ENCODE measurements around the gene PLG.

The PLG gene

GRCh38 chr6:160788806-160789205, 86.8 kb downstream of the PLG start:
- no peaks in the 10 kb centered on the region for H3K4me1 ChIP-seq (ENCODE audit: control insufficient read depth, insufficient read depth, low read length)
- ChIA-PET CTCF (no interaction called here), POLR2A (no interaction called here)
- TF ChIP-seq ZNF654 (tag by site-specific recombination; IDR thresholded peaks at IDR 0.05; ENCODE audit: low read depth) (no peak), ZNF292 (tag by site-specific recombination; IDR thresholded peaks at IDR 0.05; ENCODE audit: borderline replicate concordance, low read depth) (no peak), ZNF792 (tag by site-specific recombination; IDR thresholded peaks at IDR 0.05) (no peak), ZFP41 (tag by site-specific recombination; IDR thresholded peaks at IDR 0.05; ENCODE audit: borderline replicate concordance) (no peak), ZNF433 (tag by site-specific recombination; IDR thresholded peaks at IDR 0.05; ENCODE audit: low read depth) (no peak), ZNF223 (tag by site-specific recombination; IDR thresholded peaks at IDR 0.05) (no peak), ZNF37A (tag by site-specific recombination; IDR thresholded peaks at IDR 0.05) (no peak), ZNF366 (tag by site-specific recombination; conservative IDR thresholded peaks at IDR 0.05) (no peak), ZFP3 (tag by site-specific recombination; IDR thresholded peaks at IDR 0.05; ENCODE audit: low read depth) (no peak), ZNF2 (tag by site-specific recombination; IDR thresholded peaks at IDR 0.05) (no peak)
- no peak overlapping the region for H3K27ac ChIP-seq (ENCODE audit: extremely low read depth, low read depth, low read length)
- no peaks in the 10 kb centered on the region for H3K36me3 ChIP-seq (ENCODE audit: control insufficient read depth in 2 of 2, insufficient read depth in 1 of 2, low read length in 2 of 2)
- no peak overlapping the region for H3K4me3 ChIP-seq (ENCODE audit: low read depth, low read length)
- no peaks in the 10 kb centered on the region for H3K9me3 ChIP-seq (ENCODE audit: control insufficient read depth, insufficient read depth, low read depth, low read length)

GRCh38 chr6:160789263-160790027, 87.4 kb downstream of the PLG start:
- Histone ChIP-seq H3K4me3 (ENCODE audit: low read depth, low read length) (no peak overlapping the region), H3K27ac (ENCODE audit: extremely low read depth, low read depth, low read length) (no peak overlapping the region), H3K36me3 (ENCODE audit: control insufficient read depth in 2 of 2, insufficient read depth in 1 of 2, low read length in 2 of 2) (no peaks in the 10 kb centered on the region), H3K4me1 (ENCODE audit: control insufficient read depth, insufficient read depth, low read length) (no peaks in the 10 kb centered on the region), H3K9me3 (ENCODE audit: control insufficient read depth, insufficient read depth, low read depth, low read length) (no peaks in the 10 kb centered on the region)
- ChIA-PET POLR2A (no interaction called here), CTCF (interaction anchor here (0.8 to 0.9 kb wide), 3 partner anchors 13 to 1662 kb away, joined by 3 to 4 read pairs (median 3); no protein-coding TSS in a partner anchor)
- no peak for TF ChIP-seq ZNF19 (tag by site-specific recombination; IDR thresholded peaks at IDR 0.05; ENCODE audit: low read depth)
- no peak for TF ChIP-seq ZBTB48 (tag by site-specific recombination; IDR thresholded peaks at IDR 0.05)
- no peak for TF ChIP-seq ZBTB10 (tag by site-specific recombination; IDR thresholded peaks at IDR 0.05)
- no peak for TF ChIP-seq ZNF776 (tag by site-specific recombination; IDR thresholded peaks at IDR 0.05; ENCODE audit: borderline replicate concordance)
- no peak for TF ChIP-seq BCL11B (tag by site-specific recombination; IDR thresholded peaks at IDR 0.05; ENCODE audit: low read depth)
- TF ChIP-seq ZNF473 (tag by site-specific recombination; IDR thresholded peaks at IDR 0.05) = no peak
- no peak for TF ChIP-seq PRDM10 (tag by site-specific recombination; IDR thresholded peaks at IDR 0.05)
